ENCODE measurements around the gene PARP8. TPM values are rescaled to one million over a fixed set of nuclear protein-coding genes. Genes with fewer than 3 reads are reported as not detected.
"Not testable (repeated sequence)": the region's sequence is repeated elsewhere in the genome, so short reads cannot be mapped to it uniquely, and the experiment has no call there.

Gene PARP8
- total RNA-seq, 1 experiment from 2014 or later: 6.8 TPM

- H3K4me3 ChIP-seq: no peak overlapping the region
- no peak for DNase-seq (ENCODE audit: low read depth in 1 of 2, low spot score in 2 of 2)
- H3K9me3 ChIP-seq (replicated peaks): no peaks in the 10 kb centered on the region
- H3K27me3 ChIP-seq (replicated peaks): no peaks in the 10 kb centered on the region
- H3K4me1 ChIP-seq (replicated peaks): no peaks in the 10 kb centered on the region
- H3K36me3 ChIP-seq: peaks cover 3% of the 10 kb centered on the region; the same call in 1 of the 2 replicates
- H3K27ac ChIP-seq: no peak overlapping the region
Measured at GRCh38 chr5:50792843-50793242, 126.4 kb downstream of the PARP8 start.

- H3K36me3 ChIP-seq: peaks cover 3% of the 10 kb centered on the region; the same call in 1 of the 2 replicates
- no peaks in the 10 kb centered on the region for H3K27me3 ChIP-seq (replicated peaks)
- no peaks in the 10 kb centered on the region for H3K9me3 ChIP-seq (replicated peaks)
- no peaks in the 10 kb centered on the region for H3K4me1 ChIP-seq (replicated peaks)
- H3K27ac ChIP-seq: no peak overlapping the region
- no peak overlapping the region for H3K4me3 ChIP-seq
- DNase-seq (ENCODE audit: low read depth in 1 of 2, low spot score in 2 of 2): no peak
Measured at GRCh38 chr5:50794812-50795211, 128.4 kb downstream of the PARP8 start.

GRCh38 chr5:50798002-50798401, 131.6 kb downstream of the PARP8 start:
- Histone ChIP-seq H3K27ac (no peak overlapping the region), H3K9me3 (replicated peaks) (no peaks in the 10 kb centered on the region), H3K27me3 (replicated peaks) (no peaks in the 10 kb centered on the region), H3K4me1 (replicated peaks) (no peaks in the 10 kb centered on the region), H3K36me3 (peaks cover 3% of the 10 kb centered on the region; the same call in 1 of the 2 replicates), H3K4me3 (no peak overlapping the region)
- DNase-seq (ENCODE audit: low read depth in 1 of 2, low spot score in 2 of 2): no peak

GRCh38 chr5:50799596-50799995, 133.2 kb downstream of the PARP8 start:
- no peak for DNase-seq (ENCODE audit: low read depth in 1 of 2, low spot score in 2 of 2)
- peaks cover 3% of the 10 kb centered on the region; the same call in 1 of the 2 replicates for H3K36me3 ChIP-seq

GRCh38 chr5:50800410-50800809, 134.0 kb downstream of the PARP8 start:
- Histone ChIP-seq H3K9me3 (replicated peaks) (no peaks in the 10 kb centered on the region), H3K27ac (no peak overlapping the region), H3K36me3 (no peaks in the 10 kb centered on the region), H3K27me3 (replicated peaks) (no peaks in the 10 kb centered on the region), H3K4me3 (no peak overlapping the region), H3K4me1 (replicated peaks) (no peaks in the 10 kb centered on the region)
- no peak for DNase-seq (ENCODE audit: low read depth in 1 of 2, low spot score in 2 of 2)

More at GRCh38 chr5:50799596-50799995, 133.2 kb downstream of the PARP8 start:
- Histone ChIP-seq H3K9me3 (replicated peaks) (no peaks in the 10 kb centered on the region), H3K4me1 (replicated peaks) (no peaks in the 10 kb centered on the region), H3K27me3 (replicated peaks) (no peaks in the 10 kb centered on the region), H3K27ac (no peak overlapping the region), H3K4me3 (no peak overlapping the region)

- Histone ChIP-seq H3K27ac (no peak overlapping the region), H3K4me1 (replicated peaks) (no peaks in the 10 kb centered on the region), H3K36me3 (no peaks in the 10 kb centered on the region), H3K9me3 (replicated peaks) (no peaks in the 10 kb centered on the region), H3K4me3 (no peak overlapping the region), H3K27me3 (replicated peaks) (no peaks in the 10 kb centered on the region)
- DNase-seq (ENCODE audit: low read depth in 1 of 2, low spot score in 2 of 2): no peak
Measured at GRCh38 chr5:50807661-50808060, 141.2 kb downstream of the PARP8 start.

- DNase-seq (ENCODE audit: low read depth in 1 of 2, low spot score in 2 of 2): no peak
- no peaks in the 10 kb centered on the region for H3K4me1 ChIP-seq (replicated peaks)
- H3K27me3 ChIP-seq (replicated peaks): no peaks in the 10 kb centered on the region
- no peaks in the 10 kb centered on the region for H3K36me3 ChIP-seq
- H3K27ac ChIP-seq: no peak overlapping the region
- H3K9me3 ChIP-seq (replicated peaks): no peaks in the 10 kb centered on the region
- H3K4me3 ChIP-seq: no peak overlapping the region
Measured at GRCh38 chr5:50808406-50808805, 142.0 kb downstream of the PARP8 start.

GRCh38 chr5:50811746-50812145, 145.3 kb downstream of the PARP8 start:
- not testable (repeated sequence) for H3K4me3 ChIP-seq; H3K27ac ChIP-seq; H3K27me3 ChIP-seq (replicated peaks); H3K4me1 ChIP-seq (replicated peaks); H3K36me3 ChIP-seq; DNase-seq (ENCODE audit: low read depth in 1 of 2, low spot score in 2 of 2); H3K9me3 ChIP-seq (replicated peaks)

- Histone ChIP-seq H3K27me3 (replicated peaks) (no peaks in the 10 kb centered on the region), H3K4me1 (replicated peaks) (no peaks in the 10 kb centered on the region), H3K27ac (no peak overlapping the region), H3K9me3 (replicated peaks) (no peaks in the 10 kb centered on the region), H3K4me3 (no peak overlapping the region), H3K36me3 (no peaks in the 10 kb centered on the region)
- DNase-seq (ENCODE audit: low read depth in 1 of 2, low spot score in 2 of 2): no peak
Measured at GRCh38 chr5:50813691-50814090, 147.3 kb downstream of the PARP8 start.

GRCh38 chr5:50814556-50814955, 148.1 kb downstream of the PARP8 start:
- no peaks in the 10 kb centered on the region for H3K27me3 ChIP-seq (replicated peaks)
- no peak overlapping the region for H3K4me3 ChIP-seq
- no peaks in the 10 kb centered on the region for H3K36me3 ChIP-seq
- H3K4me1 ChIP-seq (replicated peaks): no peaks in the 10 kb centered on the region
- H3K27ac ChIP-seq: no peak overlapping the region
- DNase-seq (ENCODE audit: low read depth in 1 of 2, low spot score in 2 of 2): no peak
- no peaks in the 10 kb centered on the region for H3K9me3 ChIP-seq (replicated peaks)

- no peaks in the 10 kb centered on the region for H3K27me3 ChIP-seq (replicated peaks)
- no peak overlapping the region for H3K27ac ChIP-seq
- no peaks in the 10 kb centered on the region for H3K4me1 ChIP-seq (replicated peaks)
- H3K4me3 ChIP-seq: no peak overlapping the region
- no peaks in the 10 kb centered on the region for H3K36me3 ChIP-seq
- no peak for DNase-seq (ENCODE audit: low read depth in 1 of 2, low spot score in 2 of 2)
- H3K9me3 ChIP-seq (replicated peaks): no peaks in the 10 kb centered on the region
Measured at GRCh38 chr5:50822046-50822445, 155.6 kb downstream of the PARP8 start.

- Histone ChIP-seq H3K9me3 (replicated peaks) (no peaks in the 10 kb centered on the region), H3K4me3 (no peak overlapping the region), H3K27me3 (replicated peaks) (no peaks in the 10 kb centered on the region), H3K4me1 (replicated peaks) (no peaks in the 10 kb centered on the region), H3K36me3 (peaks cover under 1% of the 10 kb centered on the region; the same call in 1 of the 2 replicates), H3K27ac (no peak overlapping the region)
- no peak for DNase-seq (ENCODE audit: low read depth in 1 of 2, low spot score in 2 of 2)
Measured at GRCh38 chr5:50822761-50823160, 156.3 kb downstream of the PARP8 start.

GRCh38 chr5:50823568-50823967, 157.1 kb downstream of the PARP8 start:
- Histone ChIP-seq H3K4me1 (replicated peaks) (no peaks in the 10 kb centered on the region), H3K9me3 (replicated peaks) (no peaks in the 10 kb centered on the region)

GRCh38 chr5:50824109-50824508, 157.7 kb downstream of the PARP8 start:
- no peak overlapping the region for H3K4me3 ChIP-seq
- H3K4me1 ChIP-seq (replicated peaks): no peaks in the 10 kb centered on the region
- H3K9me3 ChIP-seq (replicated peaks): no peaks in the 10 kb centered on the region
- no peak overlapping the region for H3K27ac ChIP-seq
- peaks cover 8% of the 10 kb centered on the region for H3K36me3 ChIP-seq
- H3K27me3 ChIP-seq (replicated peaks): no peaks in the 10 kb centered on the region
- no peak for DNase-seq (ENCODE audit: low read depth in 1 of 2, low spot score in 2 of 2)

More at GRCh38 chr5:50823568-50823967, 157.1 kb downstream of the PARP8 start:
- Histone ChIP-seq H3K27ac (no peak overlapping the region), H3K36me3 (peaks cover 6% of the 10 kb centered on the region), H3K27me3 (replicated peaks) (no peaks in the 10 kb centered on the region), H3K4me3 (no peak overlapping the region)
- DNase-seq (ENCODE audit: low read depth in 1 of 2, low spot score in 2 of 2): no peak

- Histone ChIP-seq H3K9me3 (replicated peaks) (no peaks in the 10 kb centered on the region), H3K36me3 (peaks cover 9% of the 10 kb centered on the region), H3K27ac (no peak overlapping the region), H3K4me1 (replicated peaks) (no peaks in the 10 kb centered on the region), H3K27me3 (replicated peaks) (no peaks in the 10 kb centered on the region), H3K4me3 (no peak overlapping the region)
- no peak for DNase-seq (ENCODE audit: low read depth in 1 of 2, low spot score in 2 of 2)
Measured at GRCh38 chr5:50827516-50828247, 161.2 kb downstream of the PARP8 start.

All from SJSA1 (cell line).